ENCODE measurements around the gene C5orf24.

Gene C5orf24

GRCh38 chr5:134845335-134845851 lies 375 bp upstream of the C5orf24 start:
- CTCF ChIA-PET: interaction anchor here (0.5 to 1.5 kb wide), 5 partner anchors 11 to 87 kb away, joined by 3 to 7 read pairs (median 4); partner anchors contain the start of genes DDX46 and PCBD2
- peak overlapping the region; percentile 97 for H3K27ac ChIP-seq (ENCODE audit: extremely low read depth, low read depth, low read length)
- H3K9me3 ChIP-seq (ENCODE audit: control insufficient read depth, insufficient read depth, low read depth, low read length): no peaks in the 10 kb centered on the region
- peaks cover 15% of the 10 kb centered on the region in 2 experiments; a peak in 2 of 3 replicates for H3K36me3 ChIP-seq (ENCODE audit: control insufficient read depth in 2 of 2, insufficient read depth in 1 of 2, low read length in 2 of 2)
- H3K4me3 ChIP-seq (ENCODE audit: low read depth, low read length): peak overlapping the region; percentile 87
- POLR2A ChIA-PET: interaction anchor here (0.5 to 1.8 kb wide), 12 partner anchors 9 to 478 kb away, joined by 3 to 16 read pairs (median 5); partner anchors contain the start of genes CAMLG, CDKL3, DDX46 and PCBD2
- TF ChIP-seq IKZF3 (tag by site-specific recombination; IDR thresholded peaks at IDR 0.05) (0 out of 2 replicates have a peak, but pooled peaks have one; percentile 10), ZXDB (tag by site-specific recombination; IDR thresholded peaks at IDR 0.05) (no peak), ZNF580 (tag by site-specific recombination; IDR thresholded peaks at IDR 0.05) (no peak), PRDM10 (tag by site-specific recombination; IDR thresholded peaks at IDR 0.05) (peak; percentile 73), ZNF585B (tag by site-specific recombination; IDR thresholded peaks at IDR 0.05) (no peak), ZNF366 (tag by site-specific recombination; conservative IDR thresholded peaks at IDR 0.05) (peak; percentile 50), MZF1 (tag by site-specific recombination; IDR thresholded peaks at IDR 0.05; ENCODE audit: borderline replicate concordance) (peak; percentile 100), ZNF341 (tag by site-specific recombination; IDR thresholded peaks at IDR 0.05; ENCODE audit: low read depth) (0 out of 2 replicates have a peak, but pooled peaks have one; percentile 10), ZNF121 (tag by site-specific recombination; IDR thresholded peaks at IDR 0.05) (no peak), ZSCAN18 (tag by site-specific recombination; IDR thresholded peaks at IDR 0.05) (no peak), ZNF24 (tag by site-specific recombination; IDR thresholded peaks at IDR 0.05) (0 out of 2 replicates have a peak, but pooled peaks have one; percentile 60), ZNF501 (tag by site-specific recombination; IDR thresholded peaks at IDR 0.05) (peak; percentile 36; the same call in 1 of the 2 replicates), ZBTB17 (tag by site-specific recombination; IDR thresholded peaks at IDR 0.05) (0 out of 2 replicates have a peak, but pooled peaks have one; percentile 17), ZNF704 (tag by site-specific recombination; IDR thresholded peaks at IDR 0.05) (no peak)
- TF ChIP-seq, protein P1, sequence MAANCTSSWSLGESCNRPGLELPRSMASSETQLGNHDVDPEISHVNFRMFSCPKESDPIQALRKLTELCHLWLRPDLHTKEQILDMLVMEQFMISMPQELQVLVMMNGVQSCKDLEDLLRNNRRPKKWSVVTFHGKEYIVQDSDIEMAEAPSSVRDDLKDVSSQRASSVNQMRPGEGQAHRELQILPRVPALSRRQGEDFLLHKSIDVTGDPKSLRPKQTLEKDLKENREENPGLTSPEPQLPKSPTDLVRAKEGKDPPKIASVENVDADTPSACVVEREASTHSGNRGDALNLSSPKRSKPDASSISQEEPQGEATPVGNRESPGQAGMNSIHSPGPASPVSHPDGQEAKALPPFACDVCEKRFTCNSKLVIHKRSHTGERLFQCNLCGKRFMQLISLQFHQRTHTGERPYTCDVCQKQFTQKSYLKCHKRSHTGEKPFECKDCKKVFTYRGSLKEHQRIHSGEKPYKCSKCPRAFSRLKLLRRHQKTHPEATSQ (tag by site-specific recombination; IDR thresholded peaks at IDR 0.05): no peak
- TF ChIP-seq, protein P2, sequence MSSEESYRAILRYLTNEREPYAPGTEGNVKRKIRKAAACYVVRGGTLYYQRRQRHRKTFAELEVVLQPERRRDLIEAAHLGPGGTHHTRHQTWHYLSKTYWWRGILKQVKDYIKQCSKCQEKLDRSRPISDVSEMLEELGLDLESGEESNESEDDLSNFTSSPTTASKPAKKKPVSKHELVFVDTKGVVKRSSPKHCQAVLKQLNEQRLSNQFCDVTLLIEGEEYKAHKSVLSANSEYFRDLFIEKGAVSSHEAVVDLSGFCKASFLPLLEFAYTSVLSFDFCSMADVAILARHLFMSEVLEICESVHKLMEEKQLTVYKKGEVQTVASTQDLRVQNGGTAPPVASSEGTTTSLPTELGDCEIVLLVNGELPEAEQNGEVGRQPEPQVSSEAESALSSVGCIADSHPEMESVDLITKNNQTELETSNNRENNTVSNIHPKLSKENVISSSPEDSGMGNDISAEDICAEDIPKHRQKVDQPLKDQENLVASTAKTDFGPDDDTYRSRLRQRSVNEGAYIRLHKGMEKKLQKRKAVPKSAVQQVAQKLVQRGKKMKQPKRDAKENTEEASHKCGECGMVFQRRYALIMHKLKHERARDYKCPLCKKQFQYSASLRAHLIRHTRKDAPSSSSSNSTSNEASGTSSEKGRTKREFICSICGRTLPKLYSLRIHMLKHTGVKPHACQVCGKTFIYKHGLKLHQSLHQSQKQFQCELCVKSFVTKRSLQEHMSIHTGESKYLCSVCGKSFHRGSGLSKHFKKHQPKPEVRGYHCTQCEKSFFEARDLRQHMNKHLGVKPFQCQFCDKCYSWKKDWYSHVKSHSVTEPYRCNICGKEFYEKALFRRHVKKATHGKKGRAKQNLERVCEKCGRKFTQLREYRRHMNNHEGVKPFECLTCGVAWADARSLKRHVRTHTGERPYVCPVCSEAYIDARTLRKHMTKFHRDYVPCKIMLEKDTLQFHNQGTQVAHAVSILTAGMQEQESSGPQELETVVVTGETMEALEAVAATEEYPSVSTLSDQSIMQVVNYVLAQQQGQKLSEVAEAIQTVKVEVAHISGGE (tag by site-specific recombination; conservative IDR thresholded peaks at IDR 0.05; ENCODE audit: low read depth): no peak
- H3K4me1 ChIP-seq (ENCODE audit: control insufficient read depth, insufficient read depth, low read length): peaks cover 4% of the 10 kb centered on the region; the same call in 1 of the 2 replicates
